IMR-90 (cell line): ENCODE data around the gene NPC1. TPM values are rescaled to one million over a fixed set of nuclear protein-coding genes. Genes with fewer than 3 reads are reported as not detected.

Experiments used
- ATAC-seq: fragments of 200-7000 bp; cut with Tn5 transposase; 2 replicates; pipeline ENCODE4 v1.9.1; 2020; ENCODE audit warnings: low read depth, mild to moderate bottlenecking, moderate library complexity
- BruUV-seq: library from RNA; stranded (reverse); fragments of 400-500 nt; replicated peaks from 2 replicates; lab custom pipeline; 2021; lab: Mats Ljungman, UMichigan
- CTCF ChIA-PET: fragments of 300-600 bp; formaldehyde crosslinking; extraction: SDS; loops from one replicate; lab custom pipeline; 2021; ENCODE audit warnings: antibody characterized with exemption; lab: Yijun Ruan, JAX
- POLR2A ChIA-PET: fragments of 300-600 bp; sonication (Branson Sonifier 250); formaldehyde crosslinking; loops from one replicate; lab custom pipeline; 2022; ENCODE audit warnings: antibody characterized with exemption; ENCODE audit not compliant: unreplicated experiment; lab: Charles Lee
- DNase-seq: peaks from one replicate; pipeline ENCODE4 v3.0.0; 2013
- H2AFZ ChIP-seq: replicated peaks from 2 replicates; pipeline ENCODE3; 2013; ENCODE audit warnings: low read length, mild to moderate bottlenecking; ENCODE audit not compliant: poor library complexity
- H2AK5ac ChIP-seq: 2 replicates; pipeline ENCODE4 v1.6.1; 2013; ENCODE audit warnings: low read depth, low read length, inconsistent platforms
- H2AK9ac ChIP-seq: replicated peaks from 2 replicates; pipeline ENCODE3; 2013; ENCODE audit warnings: mild to moderate bottlenecking, low read depth, low read length, moderate library complexity; ENCODE audit not compliant: poor library complexity
- H2BK120ac ChIP-seq: 2 replicates; pipeline ENCODE4 v1.6.1; 2013; ENCODE audit warnings: low read depth, low read length, inconsistent platforms
- H2BK15ac ChIP-seq: 3 replicates; pipeline ENCODE4 v1.6.1; 2013; ENCODE audit warnings: low read depth, low read length, inconsistent platforms
- H2BK20ac ChIP-seq: 2 replicates; pipeline ENCODE4 v1.6.1; 2013; ENCODE audit warnings: low read depth, mild to moderate bottlenecking, inconsistent platforms, low read length, moderate library complexity
- H2BK5ac ChIP-seq: 2 replicates; pipeline ENCODE4 v1.6.1; 2013; ENCODE audit warnings: mild to moderate bottlenecking, low read depth, low read length, inconsistent platforms; ENCODE audit not compliant: poor library complexity, severe bottlenecking
- H3K14ac ChIP-seq: replicated peaks from 2 replicates; pipeline ENCODE4 v1.6.1; 2013; ENCODE audit warnings: low read depth, low read length, inconsistent platforms
- H3K18ac ChIP-seq: 2 replicates; pipeline ENCODE4 v1.6.1; 2013; ENCODE audit warnings: low read depth, low read length, control low read depth
- H3K23ac ChIP-seq: 2 replicates; pipeline ENCODE4 v1.6.1; 2013; ENCODE audit warnings: low read depth, low read length, inconsistent platforms
- H3K27ac ChIP-seq: 2 replicates; pipeline ENCODE4 v1.5.1; 2013; ENCODE audit warnings: mild to moderate bottlenecking, control low read depth, low read length; ENCODE audit not compliant: insufficient read depth
- H3K27me3 ChIP-seq: 2 replicates; pipeline ENCODE4 v1.6.1; 2013; ENCODE audit warnings: low read length; ENCODE audit not compliant: control insufficient read depth, insufficient read depth
- H3K36me3 ChIP-seq: 2 replicates; pipeline ENCODE4 v1.6.1; 2013; ENCODE audit warnings: low read length, mixed read lengths; ENCODE audit not compliant: control insufficient read depth, insufficient read depth
- H3K4ac ChIP-seq: 2 replicates; pipeline ENCODE4 v1.6.1; 2013; ENCODE audit warnings: low read depth, low read length, inconsistent platforms
- H3K4me1 ChIP-seq: 2 replicates; pipeline ENCODE4 v1.6.1; 2013; ENCODE audit warnings: low read length, mixed read lengths; ENCODE audit not compliant: control insufficient read depth, insufficient read depth
- H3K4me2 ChIP-seq: 2 replicates; pipeline ENCODE4 v1.6.1; 2013; ENCODE audit warnings: low read depth, mild to moderate bottlenecking, control low read depth, low read length, moderate library complexity
- H3K4me3 ChIP-seq: 2 replicates; pipeline ENCODE4 v1.5.1; 2013; ENCODE audit warnings: low read depth, mild to moderate bottlenecking, control low read depth, low read length, moderate library complexity; ENCODE audit not compliant: insufficient read depth
- H3K56ac ChIP-seq: 2 replicates; pipeline ENCODE4 v1.6.1; 2013; ENCODE audit warnings: low read length, inconsistent platforms; ENCODE audit not compliant: insufficient read depth; ENCODE audit errors: extremely low read depth
- H3K79me1 ChIP-seq, 2 experiments: 2 replicates each; pipeline ENCODE4 v1.6.1; 2013; ENCODE audit warnings: low read length in 2 of 2, inconsistent platforms in 1 of 2, low read depth in 1 of 2
- H3K9ac ChIP-seq: 2 replicates; pipeline ENCODE4 v1.6.1; 2013; ENCODE audit warnings: low read depth, low read length, control low read depth
- H3K9me1 ChIP-seq: 2 replicates; pipeline ENCODE4 v1.6.1; 2013; ENCODE audit warnings: low read length, inconsistent platforms; ENCODE audit not compliant: insufficient read depth
- H3K9me3 ChIP-seq: 2 replicates; pipeline ENCODE4 v1.6.1; 2013; ENCODE audit warnings: low read length; ENCODE audit not compliant: control insufficient read depth, insufficient read depth
- H4K20me1 ChIP-seq: 2 replicates; pipeline ENCODE4 v1.6.1; 2013; ENCODE audit warnings: low read length, inconsistent platforms; ENCODE audit not compliant: insufficient read depth
- H4K5ac ChIP-seq: 2 replicates; pipeline ENCODE4 v1.6.1; 2013; ENCODE audit warnings: mild to moderate bottlenecking, low read depth, low read length, control low read depth
- H4K8ac ChIP-seq, 2 experiments: 2 replicates each; pipeline ENCODE4 v1.6.1; 2013; ENCODE audit warnings: low read depth in 2 of 2, low read length in 2 of 2, control low read depth in 1 of 2, inconsistent platforms in 1 of 2
- H4K91ac ChIP-seq: 2 replicates; pipeline ENCODE4 v1.6.1; 2013; ENCODE audit warnings: low read depth, low read length, inconsistent platforms; ENCODE audit not compliant: insufficient read depth
- BHLHE40 ChIP-seq: fragments of 150-350 bp; IDR thresholded peaks from 2 replicates; pipeline ENCODE4 v1.6.1; 2016; ENCODE audit warnings: mild to moderate bottlenecking, low read depth, low read length
- CEBPB ChIP-seq: IDR thresholded peaks from 2 replicates; pipeline ENCODE4 v1.6.1; 2012; ENCODE audit warnings: low read depth, low read length, improper control_type of control experiment
- CHD1 ChIP-seq: IDR thresholded peaks from 2 replicates; pipeline ENCODE4 v1.6.1; 2012; ENCODE audit warnings: low read depth, low read length, improper control_type of control experiment
- FOS ChIP-seq: fragments of 150-350 bp; IDR thresholded peaks from 2 replicates; pipeline ENCODE4 v1.6.1; 2016; ENCODE audit warnings: low read depth, low read length
- MAFK ChIP-seq: IDR thresholded peaks from 2 replicates; pipeline ENCODE4 v1.6.1; 2012; ENCODE audit warnings: low read depth, low read length, improper control_type of control experiment
- MAZ ChIP-seq: IDR thresholded peaks from 2 replicates; pipeline ENCODE4 v1.6.1; 2012; ENCODE audit warnings: low read depth, mild to moderate bottlenecking, low read length, improper control_type of control experiment, moderate library complexity, borderline replicate concordance
- NFE2L2 ChIP-seq: fragments of 150-350 bp; IDR thresholded peaks from 2 replicates; pipeline ENCODE4 v1.6.1; 2016; ENCODE audit warnings: low read depth, mild to moderate bottlenecking, low read length
- POLR2A ChIP-seq: IDR thresholded peaks from 2 replicates; pipeline ENCODE4 v1.6.1; 2012; ENCODE audit warnings: mild to moderate bottlenecking, low read depth, low read length
- RAD21 ChIP-seq: IDR thresholded peaks from 2 replicates; pipeline ENCODE4 v1.6.1; 2012; ENCODE audit warnings: low read length, improper control_type of control experiment
- RFX5 ChIP-seq: IDR thresholded peaks from 2 replicates; pipeline ENCODE4 v1.8.0; 2012; ENCODE audit warnings: low read depth, mild to moderate bottlenecking, low read length, moderate library complexity
- SMC3 ChIP-seq: fragments of 150-350 bp; IDR thresholded peaks from 2 replicates; pipeline ENCODE4 v1.6.1; 2016; ENCODE audit warnings: low read depth, mild to moderate bottlenecking, antibody characterized with exemption, low read length, moderate library complexity
- WGBS, 2 experiments: methylation state at CpG; one replicate each; pipeline versions ENCODE4 v1.1.5 to v1.1.7; 2013; ENCODE audit warnings: missing lambda C conversion rate in 2 of 2; ENCODE audit not compliant: insufficient read length in 1 of 2; ENCODE audit errors: extremely low coverage in 2 of 2; 5-methylcytosine and 5-hydroxymethylcytosine counted together
- dilution Hi-C: fragments of 300-500 bp; cut with HindIII; formaldehyde crosslinking; loops from one replicate; pipeline ENCODE4 v1.14.3; 2018; ENCODE audit warnings: low sequenced_read_pairs; ENCODE audit not compliant: unreplicated experiment
- in situ Hi-C: fragments of 300-500 bp; cut with MboI; formaldehyde crosslinking; loops from 3 replicates; pipeline ENCODE4 v1.14.3; 2019; ENCODE audit warnings: low sequenced_read_pairs, inconsistent platforms, mixed read lengths
- intact Hi-C: fragments of 100-400 bp; cut with micrococcal nuclease; formaldehyde crosslinking; loops from 2 replicates; pipeline ENCODE4 v1.10.0; 2022
- polyA plus RNA-seq, 3 experiments: library from polyadenylated mRNA; depleted of rRNA; stranded (reverse); fragments of >200 nt; gene quantifications; 2 replicates each; pipeline ENCODE4 v1.2.3, GENCODE V29; 2012; ENCODE audit warnings: low replicate concordance in 1 of 3
- total RNA-seq: library from RNA; depleted of rRNA; stranded (reverse); fragments of >200 nt; gene quantifications from 2 replicates; pipeline ENCODE4 v1.2.3, GENCODE V29; 2012
- TF ChIP-seq, protein P1 (sequence below): fragments of 150-350 bp; IDR thresholded peaks from 2 replicates; pipeline ENCODE4 v1.6.1; 2017; ENCODE audit warnings: mild to moderate bottlenecking, antibody characterized with exemption, low read length, low read depth
- TF ChIP-seq, protein P2 (sequence below): fragments of 150-350 bp; IDR thresholded peaks from 2 replicates; pipeline ENCODE4 v1.6.1; 2016; ENCODE audit warnings: low read depth, mild to moderate bottlenecking, low read length, moderate library complexity, borderline replicate concordance

The NPC1 gene
- total and polyA plus RNA-seq, 2 of the 4 experiments (the other 2 are of a cell fraction): 7.5 to 7.9 TPM

DNA sequence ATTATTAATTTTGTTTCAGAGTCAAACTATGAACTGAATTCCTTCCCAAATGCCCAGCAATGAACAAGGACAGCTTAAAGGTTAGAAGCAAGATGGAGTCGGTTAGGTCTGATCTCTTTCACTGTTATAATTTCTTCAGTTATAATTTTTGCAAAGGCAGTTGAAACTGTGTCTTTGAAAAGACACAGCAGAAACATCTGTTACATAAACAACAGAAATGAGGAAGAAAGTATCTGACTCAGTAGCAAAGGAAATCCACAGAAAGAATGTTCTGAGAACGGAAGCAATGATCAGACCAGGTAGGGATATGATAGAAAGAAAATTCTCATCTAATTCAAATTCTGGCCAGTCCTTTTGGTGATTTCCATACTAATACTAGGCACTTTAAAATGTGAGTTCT lies 88.2 kb downstream of the NPC1 start:
- H3K23ac ChIP-seq: no peak overlapping the region
- H3K9me1 ChIP-seq: peaks cover 8% of the 10 kb centered on the region
- dilution Hi-C loops: no loop called here
- H3K27ac ChIP-seq: no peak overlapping the region
- no peak overlapping the region for H2BK120ac ChIP-seq
- ChIA-PET CTCF (interaction anchor here (0.7 to 1.1 kb wide), 5 partner anchors 10 to 83 kb away, joined by 3 to 6 read pairs (median 3); no protein-coding TSS in a partner anchor), POLR2A (no interaction called here)
- no peak overlapping the region for H3K4ac ChIP-seq
- no peak overlapping the region for H4K8ac ChIP-seq
- no peak for ATAC-seq
- no peak overlapping the region for H3K14ac ChIP-seq
- H2BK5ac ChIP-seq: no peak overlapping the region
- no peak overlapping the region for H2BK15ac ChIP-seq
- H3K4me3 ChIP-seq: no peak overlapping the region
- TF ChIP-seq MAFK: no peak
- TF ChIP-seq CEBPB: no peak
- TF ChIP-seq, protein P1, sequence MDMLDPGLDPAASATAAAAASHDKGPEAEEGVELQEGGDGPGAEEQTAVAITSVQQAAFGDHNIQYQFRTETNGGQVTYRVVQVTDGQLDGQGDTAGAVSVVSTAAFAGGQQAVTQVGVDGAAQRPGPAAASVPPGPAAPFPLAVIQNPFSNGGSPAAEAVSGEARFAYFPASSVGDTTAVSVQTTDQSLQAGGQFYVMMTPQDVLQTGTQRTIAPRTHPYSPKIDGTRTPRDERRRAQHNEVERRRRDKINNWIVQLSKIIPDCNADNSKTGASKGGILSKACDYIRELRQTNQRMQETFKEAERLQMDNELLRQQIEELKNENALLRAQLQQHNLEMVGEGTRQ: no peak
- no peak for TF ChIP-seq NFE2L2
- TF ChIP-seq, protein P2, sequence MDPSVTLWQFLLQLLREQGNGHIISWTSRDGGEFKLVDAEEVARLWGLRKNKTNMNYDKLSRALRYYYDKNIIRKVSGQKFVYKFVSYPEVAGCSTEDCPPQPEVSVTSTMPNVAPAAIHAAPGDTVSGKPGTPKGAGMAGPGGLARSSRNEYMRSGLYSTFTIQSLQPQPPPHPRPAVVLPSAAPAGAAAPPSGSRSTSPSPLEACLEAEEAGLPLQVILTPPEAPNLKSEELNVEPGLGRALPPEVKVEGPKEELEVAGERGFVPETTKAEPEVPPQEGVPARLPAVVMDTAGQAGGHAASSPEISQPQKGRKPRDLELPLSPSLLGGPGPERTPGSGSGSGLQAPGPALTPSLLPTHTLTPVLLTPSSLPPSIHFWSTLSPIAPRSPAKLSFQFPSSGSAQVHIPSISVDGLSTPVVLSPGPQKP: no peak
- no peak for TF ChIP-seq RAD21
- TF ChIP-seq BHLHE40: no peak
- no peak for TF ChIP-seq RFX5
- TF ChIP-seq FOS: no peak
- TF ChIP-seq SMC3: no peak
- TF ChIP-seq POLR2A: no peak
- no peak for TF ChIP-seq MAZ
- no peak for TF ChIP-seq CHD1
- in situ Hi-C loops: no loop called here
- no peak overlapping the region for H2AK5ac ChIP-seq
- H3K4me1 ChIP-seq: peaks cover 8% of the 10 kb centered on the region
- peaks cover 0 to 6% of the 10 kb centered on the region in 2 experiments; a peak in 1 of 4 replicates for H3K79me1 ChIP-seq
- WGBS, 2 experiments: no CpG with 5 or more reads among the region's 2 CpGs
- intact Hi-C loops: loop anchor here (5.0 kb wide), 1 partner anchor 204 kb away; no protein-coding TSS in a partner anchor
- H2BK20ac ChIP-seq: no peak overlapping the region
- H3K9ac ChIP-seq: no peak overlapping the region
- DNase-seq: no peak
- H2AK9ac ChIP-seq: no peak overlapping the region
- H3K4me2 ChIP-seq: no peak overlapping the region
- no peaks in the 10 kb centered on the region for H4K20me1 ChIP-seq
- H3K9me3 ChIP-seq: no peaks in the 10 kb centered on the region
- no peaks in the 10 kb centered on the region for H3K36me3 ChIP-seq
- no peak overlapping the region for H4K91ac ChIP-seq
- no peak overlapping the region for H4K5ac ChIP-seq
- BruUV-seq: no TSS peak
- H3K18ac ChIP-seq: no peak overlapping the region
- H3K27me3 ChIP-seq: no peaks in the 10 kb centered on the region
- no peak overlapping the region for H3K56ac ChIP-seq
- no peak overlapping the region for H2AFZ ChIP-seq
